ENCODE data around the gene CHRM5.

- TF ChIP-seq EP300 (IDR thresholded peaks at IDR 0.05) (no peak), CTCF (IDR thresholded peaks at IDR 0.05) (no peak), POLR2A (IDR thresholded peaks at IDR 0.05) (no peak)
Observed at GRCh38 chr15:34006381-34006780, 38.1 kb downstream of the CHRM5 start.
